CD4-positive, alpha-beta T cell treated with Interleukin-6 at 100 ng/mL for 8 hours (primary cell): Measurements from ENCODE around the gene DISP2.

Source experiments
- DNase-seq: peaks from one replicate; pipeline ENCODE4 v3.0.0-alpha.2; 2020; ENCODE audit warnings: mixed read lengths, low spot score

DISP2 gene

GRCh38 chr15:40427188-40427587 is 69.2 kb downstream of the DISP2 start:
- no peak for DNase-seq

- DNase-seq: no peak
These were observed 70.2 kb downstream of the DISP2 start for GRCh38 chr15:40428185-40428584.
